Islet of Langerhans (tissue), 1 donor: ENCODE data around the gene TUBGCP3.

Experiments used
- FAIRE-seq: peaks from one replicate; lab custom pipeline; 2011; peaks lifted over from hg19 to GRCh38; lab: Jason Lieb, UNC

Gene TUBGCP3

GRCh38 chr13:112477070-112477619 lies 110.8 kb downstream of the TUBGCP3 start:
- no peak for FAIRE-seq

- FAIRE-seq, result no peak
Observed at GRCh38 chr13:112475889-112476288, 112.1 kb downstream of the TUBGCP3 start.

GRCh38 chr13:112474869-112475268 lies 113.1 kb downstream of the TUBGCP3 start:
- FAIRE-seq, result no peak

- FAIRE-seq, result no peak
Observed at GRCh38 chr13:112473818-112474217, 114.1 kb downstream of the TUBGCP3 start.

- no peak for FAIRE-seq
Observed at GRCh38 chr13:112469071-112469745, 118.7 kb downstream of the TUBGCP3 start.

- FAIRE-seq, result no peak
Observed at GRCh38 chr13:112468069-112468468, 119.9 kb downstream of the TUBGCP3 start.

- FAIRE-seq, result no peak
Observed at GRCh38 chr13:112467236-112467635, 120.7 kb downstream of the TUBGCP3 start.

GRCh38 chr13:112466132-112467058 lies 121.6 kb downstream of the TUBGCP3 start:
- no peak for FAIRE-seq

- FAIRE-seq, result no peak
Observed at GRCh38 chr13:112465251-112466131, 122.5 kb downstream of the TUBGCP3 start.

GRCh38 chr13:112464720-112465119 lies 123.2 kb downstream of the TUBGCP3 start:
- no peak for FAIRE-seq

GRCh38 chr13:112462408-112462807 lies 125.5 kb downstream of the TUBGCP3 start:
- FAIRE-seq, result no peak

- FAIRE-seq, result no peak
Observed at GRCh38 chr13:112457485-112457884, 130.5 kb downstream of the TUBGCP3 start.

- FAIRE-seq, result no peak
Observed at GRCh38 chr13:112457081-112457480, 130.9 kb downstream of the TUBGCP3 start.

GRCh38 chr13:112456138-112457056 lies 131.6 kb downstream of the TUBGCP3 start:
- no peak for FAIRE-seq

- no peak for FAIRE-seq
Observed at GRCh38 chr13:112455476-112456059, 132.4 kb downstream of the TUBGCP3 start.

GRCh38 chr13:112454648-112455334 lies 133.2 kb downstream of the TUBGCP3 start:
- FAIRE-seq, result no peak

- FAIRE-seq, result no peak
Observed at GRCh38 chr13:112453874-112454647, 133.9 kb downstream of the TUBGCP3 start.

GRCh38 chr13:112453207-112453829 lies 134.6 kb downstream of the TUBGCP3 start:
- FAIRE-seq, result no peak
